Neural progenitor cell (in vitro differentiated cells): Measurements from ENCODE around the gene KCMF1. TPM values are rescaled to one million over a fixed set of nuclear protein-coding genes. Genes with fewer than 3 reads are reported as not detected.

Source experiments
- DNase-seq: peaks from one replicate; pipeline ENCODE4 v3.0.0-alpha.2; 2016; ENCODE audit warnings: low spot score
- H2AFZ ChIP-seq: fragments of 200-600 bp; sonication (generic); replicated peaks from 2 replicates; pipeline ENCODE4 v1.6.1; 2016; ENCODE audit warnings: antibody characterized with exemption
- H3F3A ChIP-seq: fragments of 200-600 bp; sonication (generic); 2 replicates; pipeline ENCODE4 v1.6.1; 2016; ENCODE audit warnings: antibody characterized with exemption, low read depth
- H3K27ac ChIP-seq: fragments of 200-600 bp; sonication (generic); 2 replicates; pipeline ENCODE4 v1.5.1; 2016; ENCODE audit warnings: mild to moderate bottlenecking
- H3K27me3 ChIP-seq: fragments of 200-600 bp; sonication (generic); 2 replicates; pipeline ENCODE4 v1.6.1; 2016; ENCODE audit warnings: mild to moderate bottlenecking, moderate library complexity
- H3K36me3 ChIP-seq: fragments of 200-600 bp; sonication (generic); 2 replicates; pipeline ENCODE4 v1.5.1; 2016
- H3K4me1 ChIP-seq: fragments of 200-600 bp; sonication (generic); 2 replicates; pipeline ENCODE4 v1.6.1; 2016; ENCODE audit warnings: mixed run types
- H3K4me2 ChIP-seq: fragments of 200-600 bp; sonication (generic); 2 replicates; pipeline ENCODE4 v1.6.1; 2016
- H3K4me3 ChIP-seq: fragments of 200-600 bp; sonication (generic); 2 replicates; pipeline ENCODE4 v1.5.1; 2016
- H3K79me2 ChIP-seq: fragments of 200-600 bp; sonication (generic); 2 replicates; pipeline ENCODE4 v1.6.1; 2016; ENCODE audit warnings: low read depth
- H3K9ac ChIP-seq: fragments of 200-600 bp; sonication (generic); 2 replicates; pipeline ENCODE4 v1.6.1; 2016
- H3K9me3 ChIP-seq: fragments of 200-600 bp; sonication (generic); 2 replicates; pipeline ENCODE4 v1.5.1; 2016; ENCODE audit warnings: low read depth
- H4K20me1 ChIP-seq: fragments of 200-600 bp; sonication (generic); 2 replicates; pipeline ENCODE4 v1.6.1; 2016; ENCODE audit warnings: low read depth
- H3K27ac Mint-ChIP-seq: 3 replicates; pipeline ENCODE4 v1.8.0; 2021; ENCODE audit warnings: mixed read lengths
- H3K27me3 Mint-ChIP-seq: 2 replicates; pipeline ENCODE4 v1.8.0; 2022; ENCODE audit warnings: low read depth, mild to moderate bottlenecking, inconsistent platforms, moderate library complexity, mixed read lengths; ENCODE audit not compliant: insufficient read depth
- H3K36me3 Mint-ChIP-seq: 3 replicates; pipeline ENCODE4 v1.8.0; 2021; ENCODE audit warnings: mixed read lengths
- H3K4me1 Mint-ChIP-seq: 3 replicates; pipeline ENCODE4 v1.8.0; 2021; ENCODE audit warnings: mixed read lengths
- H3K4me3 Mint-ChIP-seq: 3 replicates; pipeline ENCODE4 v1.8.0; 2021; ENCODE audit warnings: mild to moderate bottlenecking, moderate library complexity, mixed read lengths
- H3K9me3 Mint-ChIP-seq: 3 replicates; pipeline ENCODE4 v1.8.0; 2020; ENCODE audit warnings: mixed read lengths
- CTCF ChIP-seq: fragments of 200-600 bp; sonication (generic); IDR thresholded peaks from 2 replicates; pipeline ENCODE4 v1.5.1; 2017; ENCODE audit warnings: antibody characterized with exemption, mild to moderate bottlenecking
- EZH2 ChIP-seq: fragments of 200-600 bp; sonication (generic); IDR thresholded peaks from 2 replicates; pipeline ENCODE4 v1.6.1; 2017; ENCODE audit warnings: antibody characterized with exemption, mild to moderate bottlenecking, moderate library complexity
- EZH2phosphoT487 ChIP-seq: fragments of 200-600 bp; sonication (generic); IDR thresholded peaks from 2 replicates; pipeline ENCODE4 v1.6.1; 2017; ENCODE audit warnings: antibody characterized with exemption
- total RNA-seq: library from RNA; depleted of rRNA; stranded (reverse); fragments of >200 nt; gene quantifications from 2 replicates; pipeline ENCODE4 v1.2.3, GENCODE V29; 2015; ENCODE audit warnings: low replicate concordance

KCMF1 gene
- total RNA-seq, 1 donor from 2014 or later: 99.7 TPM

DNA sequence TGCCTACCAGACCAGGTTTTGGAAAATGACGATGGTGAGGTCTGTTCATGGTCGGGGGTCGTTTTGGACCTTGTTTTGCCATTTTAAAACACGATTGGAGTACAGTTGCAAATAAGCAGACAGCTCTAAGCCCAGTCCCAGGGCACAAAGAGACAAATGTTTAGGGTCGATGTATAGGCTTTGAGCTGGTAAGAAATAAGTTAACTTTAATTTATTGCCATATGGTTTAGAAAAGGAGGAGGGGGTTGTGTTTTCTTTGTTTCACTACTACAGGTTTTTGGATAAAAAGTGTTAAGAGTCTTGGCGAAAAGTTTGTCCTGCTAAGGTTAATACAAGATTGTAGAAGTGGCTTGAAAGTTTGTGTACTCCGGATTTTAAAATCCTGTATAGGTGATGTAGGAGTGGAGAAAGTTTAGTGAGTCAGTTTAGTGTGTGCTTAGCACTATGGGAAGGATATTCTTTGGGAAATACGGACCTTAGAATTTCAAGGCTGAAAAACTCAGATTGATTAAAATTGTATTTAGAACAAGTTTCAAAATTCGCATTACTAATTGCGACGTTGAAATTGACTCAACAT lies 1.3 kb downstream of the KCMF1 start:
- H3K36me3 ChIP-seq: no peaks in the 10 kb centered on the region
- H3K36me3 Mint-ChIP-seq: peaks cover 12% of the 10 kb centered on the region
- H3K27me3 Mint-ChIP-seq: no peaks in the 10 kb centered on the region
- no peaks in the 10 kb centered on the region for H3K27me3 ChIP-seq
- H3K27ac Mint-ChIP-seq: peak overlapping the region; percentile 96
- H3K4me2 ChIP-seq: peak overlapping the region; percentile 87
- no peaks in the 10 kb centered on the region for H3K9me3 ChIP-seq
- peaks cover 38% of the 10 kb centered on the region for H3K4me1 Mint-ChIP-seq
- no peak overlapping the region for H2AFZ ChIP-seq
- peaks cover 49% of the 10 kb centered on the region for H3F3A ChIP-seq
- TF ChIP-seq EZH2 (no peak), EZH2phosphoT487 (no peak), CTCF (no peak)
- H3K79me2 ChIP-seq: peaks cover 94% of the 10 kb centered on the region
- H3K4me1 ChIP-seq: peaks cover 32% of the 10 kb centered on the region
- peaks cover 72% of the 10 kb centered on the region for H4K20me1 ChIP-seq
- peak overlapping the region; percentile 88 for H3K9ac ChIP-seq
- H3K4me3 Mint-ChIP-seq: peak overlapping the region; percentile 94
- H3K9me3 Mint-ChIP-seq: no peaks in the 10 kb centered on the region
- peak overlapping the region; percentile 77 for H3K4me3 ChIP-seq
- no peak for DNase-seq
- H3K27ac ChIP-seq: peak overlapping the region; percentile 98

- H3K9me3 ChIP-seq: no peaks in the 10 kb centered on the region
- H3K27me3 ChIP-seq: no peaks in the 10 kb centered on the region
- H3K36me3 Mint-ChIP-seq: peaks cover 13% of the 10 kb centered on the region
- no peak for TF ChIP-seq EZH2phosphoT487
- no peak for TF ChIP-seq EZH2
- TF ChIP-seq CTCF: no peak
- no peaks in the 10 kb centered on the region for H3K9me3 Mint-ChIP-seq
- peak overlapping the region; percentile 88 for H3K9ac ChIP-seq
- H3K27me3 Mint-ChIP-seq: no peaks in the 10 kb centered on the region
- peak overlapping the region; percentile 87 for H3K4me2 ChIP-seq
- peaks cover 32% of the 10 kb centered on the region for H3K4me1 ChIP-seq
- H3K4me1 Mint-ChIP-seq: peaks cover 36% of the 10 kb centered on the region
- no peak for DNase-seq
- H2AFZ ChIP-seq: no peak overlapping the region
- peaks cover 76% of the 10 kb centered on the region for H4K20me1 ChIP-seq
- H3K36me3 ChIP-seq: no peaks in the 10 kb centered on the region
- H3K27ac ChIP-seq: peak overlapping the region; percentile 98
- H3F3A ChIP-seq: peaks cover 48% of the 10 kb centered on the region
- peak overlapping the region; percentile 77 for H3K4me3 ChIP-seq
- H3K4me3 Mint-ChIP-seq: peak overlapping the region; percentile 94
- H3K79me2 ChIP-seq: peaks cover 94% of the 10 kb centered on the region
- no peak overlapping the region for H3K27ac Mint-ChIP-seq
These were observed 2.0 kb downstream of the KCMF1 start for GRCh38 chr2:84972932-84973331.

GRCh38 chr2:84980263-84980983 lies 9.5 kb downstream of the KCMF1 start:
- no peaks in the 10 kb centered on the region for H3K36me3 ChIP-seq
- peaks cover 4% of the 10 kb centered on the region for H3K4me1 ChIP-seq
- Mint-ChIP-seq H3K4me3 (no peak overlapping the region), H3K36me3 (peaks cover 30% of the 10 kb centered on the region), H3K27ac (no peak overlapping the region), H3K27me3 (peaks cover 2% of the 10 kb centered on the region), H3K9me3 (peaks cover 6% of the 10 kb centered on the region), H3K4me1 (peaks cover 5% of the 10 kb centered on the region)
- TF ChIP-seq CTCF (no peak), EZH2phosphoT487 (no peak), EZH2 (no peak)
- H3F3A ChIP-seq: peaks cover under 1% of the 10 kb centered on the region
- no peaks in the 10 kb centered on the region for H3K27me3 ChIP-seq
- H4K20me1 ChIP-seq: peaks cover 91% of the 10 kb centered on the region
- H3K4me3 ChIP-seq: no peak overlapping the region
- H3K9ac ChIP-seq: no peak overlapping the region
- no peak for DNase-seq
- H3K79me2 ChIP-seq: peaks cover 100% of the 10 kb centered on the region
- H2AFZ ChIP-seq: no peak overlapping the region
- H3K9me3 ChIP-seq: no peaks in the 10 kb centered on the region
- H3K27ac ChIP-seq: no peak overlapping the region
- no peak overlapping the region for H3K4me2 ChIP-seq
